ENCODE measurements around the gene TIMM23B.
"Not testable (repeated sequence)": the region's sequence is repeated elsewhere in the genome, so short reads cannot be mapped to it uniquely, and the experiment has no call there.

Gene TIMM23B

DNA sequence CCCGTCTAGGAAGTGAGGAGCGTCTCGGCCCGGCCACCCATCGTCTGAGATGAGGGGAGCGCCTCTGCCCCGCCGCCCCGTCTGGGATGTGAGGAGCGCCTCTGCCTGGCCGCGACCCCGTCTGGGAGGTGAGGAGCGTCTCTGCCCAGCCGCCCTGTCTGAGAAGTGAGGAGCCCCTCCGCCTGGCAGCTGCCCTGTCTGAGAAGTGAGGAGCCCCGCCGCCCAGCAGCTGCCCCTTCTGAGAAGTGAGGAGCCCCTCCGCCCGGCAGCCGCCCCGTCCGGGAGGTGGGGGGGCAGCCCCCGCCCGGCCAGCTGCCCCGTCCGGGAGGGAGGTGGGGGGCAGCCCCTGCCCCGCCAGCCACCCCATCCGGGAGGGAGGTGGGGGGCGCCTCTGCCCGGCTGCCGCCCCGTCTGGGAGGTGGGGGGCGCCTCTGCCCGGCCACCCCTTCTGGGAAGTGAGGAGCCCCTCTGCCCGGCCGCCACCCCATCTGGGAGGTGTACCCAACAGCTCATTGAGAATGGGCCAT, 28.5 kb downstream of the TIMM23B start:
- not testable (repeated sequence) for DNase-seq (ENCODE audit: low read depth in 2 of 2); H3K4me3 ChIP-seq (replicated peaks in 1 of 2; ENCODE audit: low read depth in 2 of 2, low read length in 2 of 2)

- DNase-seq (ENCODE audit: low read depth in 2 of 2); H3K4me3 ChIP-seq (replicated peaks in 1 of 2; ENCODE audit: low read depth in 2 of 2, low read length in 2 of 2): not testable (repeated sequence)
Observed at GRCh38 chr10:49971466-49971865, 29.6 kb downstream of the TIMM23B start.

DNA sequence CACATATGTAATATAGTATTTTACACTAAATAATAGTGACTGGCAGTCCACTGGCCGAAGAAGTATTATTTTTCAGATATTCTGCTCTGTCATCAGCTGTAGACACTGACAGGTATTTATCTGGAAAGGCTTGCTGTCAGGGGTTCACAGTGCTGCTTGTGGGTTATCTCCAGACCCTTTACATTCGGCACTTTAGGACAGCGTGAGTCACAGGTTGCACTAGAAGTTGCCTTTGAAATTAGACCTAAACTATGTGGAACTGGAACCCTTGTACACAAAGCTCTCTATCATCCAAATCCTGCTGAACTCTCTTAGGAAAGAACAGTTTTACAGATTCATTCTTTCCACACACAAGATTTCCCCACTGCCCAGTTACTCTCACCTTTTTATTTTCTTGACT, 30.2 kb downstream of the TIMM23B start:
- peak in 1 of 2 donors; percentile 0 for DNase-seq (ENCODE audit: low read depth in 2 of 2)

DNA sequence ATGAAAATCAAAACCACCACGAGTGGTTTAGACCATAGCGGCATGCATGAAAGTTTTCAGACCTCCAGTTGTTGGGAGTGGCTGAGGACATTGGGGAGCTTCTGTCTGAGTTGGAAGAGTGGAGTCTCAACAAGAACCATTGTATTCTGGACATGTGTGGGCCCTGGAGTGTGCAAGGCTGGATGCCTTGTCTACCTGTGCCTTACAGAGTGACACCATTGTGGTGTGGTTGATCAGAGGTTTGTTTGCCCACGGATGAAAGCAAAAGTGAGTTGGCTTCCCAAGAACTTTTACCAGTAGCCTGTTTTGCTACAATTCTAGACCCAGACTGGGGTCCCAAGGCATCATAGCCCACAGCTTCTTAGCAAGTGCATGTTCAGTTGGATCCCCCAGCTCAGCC, 35.9 kb downstream of the TIMM23B start:
- DNase-seq (ENCODE audit: low read depth in 2 of 2); H3K4me3 ChIP-seq (replicated peaks in 1 of 2; ENCODE audit: low read depth in 2 of 2, low read length in 2 of 2): not testable (repeated sequence)

More for the DNA sequence above, 30.2 kb downstream of the TIMM23B start:
- not testable (repeated sequence) for H3K4me3 ChIP-seq (replicated peaks in 1 of 2; ENCODE audit: low read depth in 2 of 2, low read length in 2 of 2)

GRCh38 chr10:49987207-49987606, 45.4 kb downstream of the TIMM23B start:
- not testable (repeated sequence) for DNase-seq (ENCODE audit: low read depth in 2 of 2); H3K4me3 ChIP-seq (replicated peaks in 1 of 2; ENCODE audit: low read depth in 2 of 2, low read length in 2 of 2)

- H3K4me3 ChIP-seq (replicated peaks in 1 of 2; ENCODE audit: low read depth in 2 of 2, low read length in 2 of 2); DNase-seq (ENCODE audit: low read depth in 2 of 2): not testable (repeated sequence)
Observed at GRCh38 chr10:49988376-49988775, 46.5 kb downstream of the TIMM23B start, which contains the start of gene AGAP6. AGAP6 (plus strand) TSS chr10:49988406; CDS start chr10:49988716, 310 bp downstream.

GRCh38 chr10:49995321-49995720, 53.5 kb downstream of the TIMM23B start:
- not testable (repeated sequence) for H3K4me3 ChIP-seq (replicated peaks in 1 of 2; ENCODE audit: low read depth in 2 of 2, low read length in 2 of 2); DNase-seq (ENCODE audit: low read depth in 2 of 2)

GRCh38 chr10:50014024-50014423, 72.2 kb downstream of the TIMM23B start:
- DNase-seq (ENCODE audit: low read depth in 2 of 2); H3K4me3 ChIP-seq (replicated peaks in 1 of 2; ENCODE audit: low read depth in 2 of 2, low read length in 2 of 2): not testable (repeated sequence)

GRCh38 chr10:50015596-50016220, 73.9 kb downstream of the TIMM23B start:
- DNase-seq (ENCODE audit: low read depth in 2 of 2), result peak in 1 of 2 donors; percentile 8
- H3K4me3 ChIP-seq (replicated peaks in 1 of 2; ENCODE audit: low read depth in 2 of 2, low read length in 2 of 2), result not testable (repeated sequence)

DNA sequence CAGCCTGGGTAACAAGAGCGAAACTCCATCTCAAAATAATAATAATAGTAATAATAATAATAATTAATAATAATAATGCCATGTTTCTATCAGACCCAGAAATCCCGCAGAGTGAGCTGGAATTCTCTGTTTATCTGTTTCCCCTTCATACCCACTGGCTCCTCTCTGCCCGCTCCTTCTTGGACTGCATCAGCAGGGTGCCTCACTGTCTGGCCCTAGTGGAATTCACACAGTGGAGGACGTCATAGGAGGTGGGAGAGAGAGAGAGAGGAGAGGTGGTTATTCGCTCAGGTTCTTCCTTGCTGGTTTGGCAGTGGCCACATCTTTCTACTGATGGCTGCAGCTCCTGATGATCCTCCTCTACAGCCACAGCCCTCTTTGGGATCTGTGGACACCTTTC, 75.1 kb downstream of the TIMM23B start:
- H3K4me3 ChIP-seq (replicated peaks in 1 of 2; ENCODE audit: low read depth in 2 of 2, low read length in 2 of 2); DNase-seq (ENCODE audit: low read depth in 2 of 2): not testable (repeated sequence)

DNA sequence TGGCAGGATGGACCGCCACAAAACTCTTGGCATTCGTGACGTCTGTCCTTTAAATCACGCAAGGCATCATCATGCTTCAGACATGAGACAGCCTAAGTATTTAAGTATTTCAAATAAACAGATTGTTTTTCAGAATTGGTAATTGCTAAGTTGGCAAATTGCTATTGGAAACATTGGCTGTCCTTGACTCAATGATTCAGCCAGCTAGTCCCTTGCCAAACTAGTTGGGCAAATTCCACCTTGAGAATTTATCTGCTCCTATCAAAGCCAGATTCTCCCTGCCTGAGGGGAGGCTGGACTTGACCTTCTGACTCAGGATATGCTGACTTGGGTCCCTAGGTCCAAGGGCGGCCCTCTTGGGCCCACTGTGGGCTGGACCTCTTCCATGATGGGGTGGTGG, 75.8 kb downstream of the TIMM23B start:
- not testable (repeated sequence) for DNase-seq (ENCODE audit: low read depth in 2 of 2); H3K4me3 ChIP-seq (replicated peaks in 1 of 2; ENCODE audit: low read depth in 2 of 2, low read length in 2 of 2)

DNA sequence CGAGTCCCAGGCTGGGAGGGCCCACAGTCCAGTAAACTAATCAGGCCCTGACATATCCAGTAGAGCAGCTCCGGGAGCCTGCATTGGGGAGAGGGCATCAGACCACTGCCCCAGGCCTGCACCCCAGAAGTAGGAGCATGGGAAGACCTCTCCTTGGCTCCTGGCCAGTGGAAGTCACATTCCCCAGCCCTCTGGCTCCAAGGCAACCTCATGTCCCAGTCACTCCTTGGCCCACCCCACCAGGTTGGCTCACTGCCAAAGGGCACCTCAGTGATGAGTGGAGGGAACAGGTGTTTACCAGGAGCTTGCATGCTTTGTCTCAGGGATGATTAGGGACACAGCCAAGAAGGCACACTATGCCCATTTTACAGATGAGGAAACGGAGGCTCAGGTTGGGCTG, 77.4 kb downstream of the TIMM23B start:
- H3K4me3 ChIP-seq (replicated peaks in 1 of 2; ENCODE audit: low read depth in 2 of 2, low read length in 2 of 2); DNase-seq (ENCODE audit: low read depth in 2 of 2): not testable (repeated sequence)

GRCh38 chr10:50020451-50021024, 78.7 kb downstream of the TIMM23B start:
- DNase-seq (ENCODE audit: low read depth in 2 of 2); H3K4me3 ChIP-seq (replicated peaks in 1 of 2; ENCODE audit: low read depth in 2 of 2, low read length in 2 of 2): not testable (repeated sequence)

- no peak overlapping the region for H3K4me3 ChIP-seq (replicated peaks in 1 of 2; ENCODE audit: low read depth in 2 of 2, low read length in 2 of 2)
- no peak for DNase-seq (ENCODE audit: low read depth in 2 of 2)
- TF ChIP-seq, protein P1, sequence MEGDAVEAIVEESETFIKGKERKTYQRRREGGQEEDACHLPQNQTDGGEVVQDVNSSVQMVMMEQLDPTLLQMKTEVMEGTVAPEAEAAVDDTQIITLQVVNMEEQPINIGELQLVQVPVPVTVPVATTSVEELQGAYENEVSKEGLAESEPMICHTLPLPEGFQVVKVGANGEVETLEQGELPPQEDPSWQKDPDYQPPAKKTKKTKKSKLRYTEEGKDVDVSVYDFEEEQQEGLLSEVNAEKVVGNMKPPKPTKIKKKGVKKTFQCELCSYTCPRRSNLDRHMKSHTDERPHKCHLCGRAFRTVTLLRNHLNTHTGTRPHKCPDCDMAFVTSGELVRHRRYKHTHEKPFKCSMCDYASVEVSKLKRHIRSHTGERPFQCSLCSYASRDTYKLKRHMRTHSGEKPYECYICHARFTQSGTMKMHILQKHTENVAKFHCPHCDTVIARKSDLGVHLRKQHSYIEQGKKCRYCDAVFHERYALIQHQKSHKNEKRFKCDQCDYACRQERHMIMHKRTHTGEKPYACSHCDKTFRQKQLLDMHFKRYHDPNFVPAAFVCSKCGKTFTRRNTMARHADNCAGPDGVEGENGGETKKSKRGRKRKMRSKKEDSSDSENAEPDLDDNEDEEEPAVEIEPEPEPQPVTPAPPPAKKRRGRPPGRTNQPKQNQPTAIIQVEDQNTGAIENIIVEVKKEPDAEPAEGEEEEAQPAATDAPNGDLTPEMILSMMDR (IDR thresholded peaks at IDR 0.05; ENCODE audit: low read depth, low read length), result no peak
Observed at GRCh38 chr10:50021646-50022045, 79.8 kb downstream of the TIMM23B start.
